HG03439 (cell line): Measurements from ENCODE around the gene RGPD4.

ENCODE experiments used
- ATAC-seq: cut with Tn5 transposase; IDR thresholded peaks from one replicate; pipeline ENCODE4 v1.9.1; 2021; ENCODE audit warnings: mild to moderate bottlenecking, moderate library complexity; ENCODE audit not compliant: unreplicated experiment

RGPD4 gene

DNA sequence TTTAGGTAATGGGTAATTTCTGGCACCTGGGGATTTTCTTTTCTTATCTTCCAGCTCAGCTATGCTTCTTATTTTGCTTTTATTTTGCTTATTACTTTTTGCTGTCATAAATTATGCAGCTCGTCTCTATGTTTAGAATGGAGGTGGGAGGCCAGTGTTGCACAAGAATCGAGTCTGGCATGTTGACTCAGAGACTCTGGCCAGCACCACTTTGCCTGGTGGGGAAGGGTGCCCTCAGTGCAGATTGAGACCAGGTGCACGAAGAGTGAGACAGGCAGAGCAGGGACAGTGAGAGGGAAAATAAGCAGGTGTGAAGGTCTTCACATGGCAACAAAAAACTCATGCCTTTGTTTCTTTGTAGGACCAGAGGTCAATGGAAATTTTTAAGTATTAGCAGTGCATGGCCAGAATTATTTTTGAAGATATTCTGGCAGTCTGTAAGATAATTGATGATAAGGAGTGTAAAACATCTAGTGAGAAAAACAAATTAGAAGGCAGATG lies 100.4 kb downstream of the RGPD4 start:
- ATAC-seq: no peak

DNA sequence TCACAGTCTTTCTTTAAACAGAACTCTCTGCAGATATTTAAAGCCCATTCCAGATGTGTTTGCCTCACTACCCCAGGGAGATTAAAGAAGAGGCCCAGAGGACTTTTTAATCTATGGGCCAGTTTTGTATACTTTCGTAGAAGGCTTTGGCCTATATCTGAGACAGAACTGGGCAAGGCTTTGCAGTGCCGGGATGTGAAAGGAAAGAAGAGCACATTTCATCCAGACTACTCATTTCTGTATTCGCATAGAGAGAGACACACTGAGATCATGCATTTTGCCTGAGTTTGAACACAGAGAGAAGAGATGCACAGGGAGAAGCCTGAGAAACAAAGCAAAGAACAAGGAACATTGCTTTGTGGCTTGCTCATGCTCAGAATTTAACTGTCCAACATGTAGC lies 104.7 kb downstream of the RGPD4 start:
- ATAC-seq: no peak

DNA sequence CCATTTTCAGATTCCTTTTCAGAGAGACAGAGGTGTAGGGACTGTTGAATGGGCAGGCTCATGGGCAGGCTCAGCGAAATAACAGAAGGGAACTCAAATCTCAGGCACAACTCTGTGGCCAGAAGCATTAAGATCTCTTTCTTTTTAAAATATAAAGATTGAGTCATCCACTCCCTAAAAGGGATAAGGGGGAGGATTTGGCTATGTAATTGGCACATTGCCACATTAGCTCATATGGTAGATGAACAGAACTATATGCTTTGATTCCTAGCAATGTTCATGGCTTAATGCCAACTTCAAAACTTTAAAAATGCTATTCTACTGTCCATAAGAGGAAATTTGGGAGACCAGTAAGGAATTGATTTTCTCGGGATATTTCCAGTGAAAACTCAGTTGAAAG lies 105.8 kb downstream of the RGPD4 start:
- ATAC-seq: no peak

DNA sequence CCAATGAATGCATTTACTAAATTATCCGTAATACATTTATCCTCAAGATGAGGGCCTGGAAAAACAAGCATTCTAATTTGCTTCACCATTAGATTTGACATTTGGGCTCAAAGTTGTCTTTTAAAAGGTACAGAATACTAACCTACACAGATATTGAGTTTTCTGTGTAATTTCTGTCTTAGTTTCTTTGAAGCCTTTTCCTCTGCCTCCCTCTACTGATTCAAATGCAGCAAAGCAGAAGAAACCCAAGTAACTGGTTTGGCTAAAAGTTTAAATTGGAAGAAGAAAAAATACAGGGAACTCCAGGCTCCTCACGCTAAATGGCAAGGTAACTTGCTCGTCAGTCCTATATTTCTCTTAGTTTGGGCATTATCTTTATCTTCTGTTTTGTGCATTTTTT lies 106.3 kb downstream of the RGPD4 start:
- ATAC-seq: no peak

DNA sequence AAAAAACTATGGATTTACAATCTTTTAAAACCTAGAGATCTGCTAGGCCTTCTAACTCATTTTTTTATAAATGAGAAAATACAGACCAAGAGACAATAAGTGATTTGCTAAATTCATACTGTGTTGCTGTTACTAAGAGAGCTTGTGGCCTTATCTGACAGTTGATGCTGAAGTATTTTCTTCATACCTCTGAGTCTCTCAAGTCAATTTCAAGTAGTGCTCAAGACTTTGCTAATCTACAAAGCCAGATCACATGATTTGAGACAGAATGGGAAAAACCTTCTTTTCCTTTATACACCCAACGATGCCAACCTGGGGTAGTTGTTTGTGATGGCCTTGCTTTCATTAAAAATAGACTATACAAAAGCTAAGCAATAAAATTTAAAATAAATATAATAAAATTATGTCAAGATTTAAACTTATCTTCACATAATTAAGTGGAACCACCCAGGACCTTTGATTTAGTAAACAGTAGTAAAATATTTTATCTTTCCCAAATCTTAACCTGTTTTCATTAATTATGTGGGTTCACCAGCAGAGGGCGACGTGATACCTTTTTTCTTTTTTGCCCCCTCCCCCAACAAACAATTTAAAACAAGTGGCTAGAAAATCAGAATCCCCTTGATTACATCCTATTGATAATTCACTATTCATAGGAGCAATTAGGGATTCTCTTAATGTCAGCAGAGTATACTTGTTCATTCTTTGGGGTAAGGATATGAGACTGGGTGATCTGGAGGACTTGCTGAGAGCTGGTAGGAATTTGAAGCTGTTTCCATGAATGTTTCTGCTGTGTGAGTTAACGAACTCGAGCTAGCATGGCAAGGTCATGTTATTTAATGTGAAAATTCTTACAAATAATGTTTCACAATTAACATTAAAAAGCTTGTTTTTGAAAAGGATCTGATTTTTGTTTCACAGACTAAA lies 110.0 kb downstream of the RGPD4 start:
- ATAC-seq: no peak
